Spleen (tissue), 11 donors: Measurements from ENCODE around the gene CHRM5. TPM values are rescaled to one million over a fixed set of nuclear protein-coding genes. Genes with fewer than 3 reads are reported as not detected.

Source experiments
- DNase-seq: peaks from one replicate; pipeline ENCODE4 v3.0.0-alpha.2; 2020
- H3K27ac ChIP-seq, 8 donors: fragments of 200-600 bp; sonication (generic) in 7 of 8; 1 replicate in 4 of 8; 2 replicates in 4 of 8; pipeline versions ENCODE4 v1.5.0 to v1.8.0; 2016 to 2021; ENCODE audit warnings: inconsistent platforms in 4 of 8, mild to moderate bottlenecking in 4 of 8, moderate library complexity in 1 of 8
- H3K27me3 ChIP-seq, 7 donors: fragments of 200-600 bp; sonication (generic) in 6 of 7; replicated peaks in 1 of 7; 1 replicate in 4 of 7; 2 replicates in 3 of 7; pipeline versions ENCODE4 v1.5.0 to v1.8.0; 2016 to 2021; ENCODE audit warnings: inconsistent platforms in 3 of 7, mild to moderate bottlenecking in 1 of 7
- H3K36me3 ChIP-seq, 6 donors: fragments of 200-600 bp; sonication (generic) in 5 of 6; 1 replicate in 4 of 6; 2 replicates in 2 of 6; pipeline versions ENCODE4 v1.5.0 to v1.8.0; 2016 to 2021; ENCODE audit warnings: inconsistent platforms in 2 of 6
- H3K4me1 ChIP-seq, 6 donors: fragments of 200-600 bp; sonication (generic) in 5 of 6; 1 replicate in 3 of 6; 2 replicates in 3 of 6; pipeline versions ENCODE4 v1.5.0 to v1.8.0; 2016 to 2021; ENCODE audit warnings: inconsistent platforms in 3 of 6
- H3K4me3 ChIP-seq, 8 donors: fragments of 200-600 bp; sonication (generic) in 7 of 8; 1 replicate in 4 of 8; 2 replicates in 4 of 8; pipeline versions ENCODE4 v1.5.0 to v1.8.0; 2016 to 2021; ENCODE audit warnings: inconsistent platforms in 4 of 8, mild to moderate bottlenecking in 4 of 8, moderate library complexity in 2 of 8
- H3K9me3 ChIP-seq, 8 donors: fragments of 200-600 bp; sonication (generic) in 7 of 8; 1 replicate in 4 of 8; 2 replicates in 4 of 8; pipeline versions ENCODE4 v1.5.0 to v1.8.0; 2016 to 2021; ENCODE audit warnings: inconsistent platforms in 4 of 8
- CTCF ChIP-seq, 11 experiments: fragments of 200-600 bp in 7 of 11; fragments of 450-650 bp in 4 of 11; sonication (generic) in 4 of 11; IDR thresholded peaks in 8 of 11; conservative IDR thresholded peaks in 3 of 11; 1 replicate in 7 of 11; 2 replicates in 4 of 11; pipeline versions ENCODE4 v1.4.0 to v1.8.0; 2016 to 2021; ENCODE audit warnings: antibody characterized with exemption in 11 of 11, inconsistent platforms in 4 of 11, mild to moderate bottlenecking in 1 of 11
- POLR2A ChIP-seq, 3 donors: fragments of 450-650 bp; IDR thresholded peaks; one replicate each; pipeline ENCODE4 v1.5.1; 2017; ENCODE audit warnings: antibody characterized with exemption in 3 of 3, mild to moderate bottlenecking in 1 of 3
- POLR2AphosphoS5 ChIP-seq, 3 donors: sonication (generic); formaldehyde crosslinking; IDR thresholded peaks; one replicate each; pipeline ENCODE4 v1.5.1; 2017; ENCODE audit warnings: antibody characterized with exemption in 3 of 3
- WGBS, 5 donors: extraction: QIAGEN DNeasy Blood & Tissue Kit in 3 of 5; methylation state at CpG; one replicate each; pipeline versions ENCODE4 v1.1.5 to v1.1.7; 2013 to 2018; 5-methylcytosine and 5-hydroxymethylcytosine counted together
- intact Hi-C: fragments of 100-400 bp; cut with DNase I; formaldehyde crosslinking; loops from one replicate; pipeline ENCODE4 v1.15.0; 2023; ENCODE audit warnings: low total_unique reads
- polyA plus RNA-seq, 3 donors: library from polyadenylated mRNA; stranded (reverse); fragments of 200-250 nt; gene quantifications; one replicate each; pipeline ENCODE4 v1.2.1, GENCODE V29; 2013
- total RNA-seq, 7 donors: library from RNA; depleted of rRNA in 3 of 7; stranded (reverse); fragments of >200 nt in 3 of 7; fragmentation: NEBNext Ultra II Directional in 4 of 7; extraction: Animal tissue kit (Norgen Biotek cat#: 25700) in 4 of 7; gene quantifications; one replicate each; pipeline versions ENCODE4 v1.1.0 to v1.2.1, GENCODE V29; 2016 to 2021
- donor health status: healthy with polysubstance abuse.
- donor health status: DM: no; HTN: no; CAD: no; lungs with moderate emphysema.
- donor health status: DM: no; HTN: no; CAD: no.
- donor health status: Bipolar disorder and iron deficiency.
- donor health status: healthy.
- donor health status: DM: no; HTN: no; CAD: no.
- donor health status: DM: yes; HTN: yes; CAD: no.

The CHRM5 gene
- total and polyA plus RNA-seq, 10 donors, result 0.03 TPM; not detected in 9

- H3K36me3 ChIP-seq, result peaks cover 0 to 6% (median 0%) of the 10 kb centered on the region in 6 donors
- no peak for DNase-seq
- intact Hi-C loops, result no loop called here
- no peaks in the 10 kb centered on the region for H3K9me3 ChIP-seq
- no peaks in the 10 kb centered on the region for H3K27me3 ChIP-seq
- 90 to 94% (median 92%) methylated on average over 3 of the region's 3 CpGs for WGBS, 5 donors
- H3K27ac ChIP-seq, result no peak overlapping the region
- TF ChIP-seq POLR2A (IDR thresholded peaks at IDR 0.05) (no peak), POLR2AphosphoS5 (IDR thresholded peaks at IDR 0.05) (no peak), CTCF (IDR thresholded peaks at IDR 0.05 in 8 of 11, conservative IDR thresholded peaks at IDR 0.05 in 3 of 11) (no peak)
- no peak overlapping the region for H3K4me3 ChIP-seq
- peaks cover 0 to 7% (median 5%) of the 10 kb centered on the region in 6 donors for H3K4me1 ChIP-seq
Measured at GRCh38 chr15:34065261-34065660, 97.0 kb downstream of the CHRM5 start.

- Histone ChIP-seq H3K4me1 (peaks cover 0 to 7% (median 5%) of the 10 kb centered on the region in 6 donors), H3K36me3 (peaks cover 0 to 6% (median 0%) of the 10 kb centered on the region in 6 donors), H3K9me3 (no peaks in the 10 kb centered on the region), H3K27ac (no peak overlapping the region), H3K4me3 (no peak overlapping the region), H3K27me3 (no peaks in the 10 kb centered on the region)
- DNase-seq, result no peak
- 83 to 92% (median 89%) methylated on average over 8 of the region's 8 CpGs for WGBS, 5 donors
- TF ChIP-seq CTCF (IDR thresholded peaks at IDR 0.05 in 8 of 11, conservative IDR thresholded peaks at IDR 0.05 in 3 of 11) (no peak), POLR2AphosphoS5 (IDR thresholded peaks at IDR 0.05) (no peak), POLR2A (IDR thresholded peaks at IDR 0.05) (no peak)
- intact Hi-C loops, result no loop called here
Measured at GRCh38 chr15:34065941-34066340, 97.6 kb downstream of the CHRM5 start.

- Histone ChIP-seq H3K27me3 (no peaks in the 10 kb centered on the region), H3K27ac (no peak overlapping the region), H3K4me1 (no peaks in the 10 kb centered on the region), H3K4me3 (no peak overlapping the region), H3K9me3 (peaks cover 0 to 8% (median 0%) of the 10 kb centered on the region in 8 donors), H3K36me3 (peaks cover 0 to 6% (median 0%) of the 10 kb centered on the region in 6 donors)
- 82 to 94% (median 90%) methylated on average over 6 of the region's 6 CpGs for WGBS, 5 donors
- no peak for TF ChIP-seq CTCF (IDR thresholded peaks at IDR 0.05 in 8 of 11, conservative IDR thresholded peaks at IDR 0.05 in 3 of 11)
- no peak for TF ChIP-seq POLR2AphosphoS5 (IDR thresholded peaks at IDR 0.05)
- no peak for TF ChIP-seq POLR2A (IDR thresholded peaks at IDR 0.05)
- no peak for DNase-seq
- intact Hi-C loops, result no loop called here
Measured at GRCh38 chr15:34070003-34070402, 101.7 kb downstream of the CHRM5 start.

GRCh38 chr15:34076785-34077184, 108.5 kb downstream of the CHRM5 start:
- no peak overlapping the region for H3K27ac ChIP-seq
- DNase-seq, result no peak
- 91 to 99% (median 94%) methylated on average over 4 of the region's 4 CpGs for WGBS, 5 donors
- peaks cover 0 to 11% (median 2%) of the 10 kb centered on the region in 8 donors for H3K9me3 ChIP-seq
- no peak overlapping the region for H3K4me3 ChIP-seq
- H3K36me3 ChIP-seq, result peaks cover 0 to 14% (median 1%) of the 10 kb centered on the region in 6 donors
- no peaks in the 10 kb centered on the region for H3K4me1 ChIP-seq
- no peak for TF ChIP-seq POLR2A (IDR thresholded peaks at IDR 0.05)
- TF ChIP-seq POLR2AphosphoS5 (IDR thresholded peaks at IDR 0.05), result no peak
- TF ChIP-seq CTCF (IDR thresholded peaks at IDR 0.05 in 8 of 11, conservative IDR thresholded peaks at IDR 0.05 in 3 of 11), result no peak
- intact Hi-C loops, result no loop called here
- H3K27me3 ChIP-seq, result no peaks in the 10 kb centered on the region
